ENCODE data around the gene NCAN. TPM values are rescaled to one million over a fixed set of nuclear protein-coding genes. Genes with fewer than 3 reads are reported as not detected.

Gene NCAN
- polyA plus RNA-seq, 3 donors: not detected

- Mint-ChIP-seq H3K36me3 (no peaks in the 10 kb centered on the region), H3K4me1 (peaks cover 17% of the 10 kb centered on the region), H3K4me3 (peak overlapping the region; percentile 45 to 82), H3K27ac (peak overlapping the region in 3 of 7 donors; percentile 20 to 67 (median 64)), H3K27me3 (ENCODE audit: low read depth in 3 of 3) (peaks cover 45 to 61% (median 52%) of the 10 kb centered on the region in 3 donors), H3K9me3 (peaks cover 4 to 30% (median 22%) of the 10 kb centered on the region in 7 donors)
- H3K79me2 ChIP-seq (ENCODE audit: insufficient read depth, low read length): no peaks in the 10 kb centered on the region
- peaks cover 12 to 28% of the 10 kb centered on the region in 2 donors for H3K9me3 ChIP-seq (replicated peaks in 1 of 2; ENCODE audit: control insufficient read depth in 1 of 2, insufficient read depth in 1 of 2, low read length in 2 of 2)
- peaks cover 4 to 15% of the 10 kb centered on the region in 2 donors for H3K4me1 ChIP-seq (ENCODE audit: control insufficient read depth in 1 of 2, insufficient read depth in 2 of 2, low read length in 2 of 2)
- H3K4me2 ChIP-seq (replicated peaks; ENCODE audit: extremely low read depth, low read length, poor library complexity, severe bottlenecking): peak overlapping the region; percentile 64
- peak; percentile 11 to 56 (median 30) for DNase-seq
- H2AFZ ChIP-seq (ENCODE audit: insufficient read depth, low read depth, low read length, poor library complexity, severe bottlenecking): peak overlapping the region; percentile 41
- intact Hi-C loops (cut with micrococcal nuclease): no loop called here
- H3K9ac ChIP-seq (ENCODE audit: insufficient read depth, low read length, poor library complexity, severe bottlenecking): no peak overlapping the region
- H3K27me3 ChIP-seq (ENCODE audit: control insufficient read depth in 2 of 2, insufficient read depth in 2 of 2, low read length in 2 of 2): peaks cover 13 to 47% of the 10 kb centered on the region in 2 donors
- peak overlapping the region in 1 of 3 experiments; percentile 49 for H3K4me3 ChIP-seq (replicated peaks in 1 of 3; ENCODE audit: low read depth in 2 of 3, low read length in 3 of 3)
- under 1% methylated on average over 42 of the region's 52 CpGs for WGBS (ENCODE audit: insufficient coverage)
- TF ChIP-seq, protein P1, sequence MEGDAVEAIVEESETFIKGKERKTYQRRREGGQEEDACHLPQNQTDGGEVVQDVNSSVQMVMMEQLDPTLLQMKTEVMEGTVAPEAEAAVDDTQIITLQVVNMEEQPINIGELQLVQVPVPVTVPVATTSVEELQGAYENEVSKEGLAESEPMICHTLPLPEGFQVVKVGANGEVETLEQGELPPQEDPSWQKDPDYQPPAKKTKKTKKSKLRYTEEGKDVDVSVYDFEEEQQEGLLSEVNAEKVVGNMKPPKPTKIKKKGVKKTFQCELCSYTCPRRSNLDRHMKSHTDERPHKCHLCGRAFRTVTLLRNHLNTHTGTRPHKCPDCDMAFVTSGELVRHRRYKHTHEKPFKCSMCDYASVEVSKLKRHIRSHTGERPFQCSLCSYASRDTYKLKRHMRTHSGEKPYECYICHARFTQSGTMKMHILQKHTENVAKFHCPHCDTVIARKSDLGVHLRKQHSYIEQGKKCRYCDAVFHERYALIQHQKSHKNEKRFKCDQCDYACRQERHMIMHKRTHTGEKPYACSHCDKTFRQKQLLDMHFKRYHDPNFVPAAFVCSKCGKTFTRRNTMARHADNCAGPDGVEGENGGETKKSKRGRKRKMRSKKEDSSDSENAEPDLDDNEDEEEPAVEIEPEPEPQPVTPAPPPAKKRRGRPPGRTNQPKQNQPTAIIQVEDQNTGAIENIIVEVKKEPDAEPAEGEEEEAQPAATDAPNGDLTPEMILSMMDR (IDR thresholded peaks at IDR 0.05): no peak
- no peak overlapping the region for H3K27ac ChIP-seq (ENCODE audit: low read depth in 1 of 2, low read length in 2 of 2)
- no peaks in the 10 kb centered on the region for H3K36me3 ChIP-seq (replicated peaks in 1 of 2; ENCODE audit: control insufficient read depth in 1 of 2, insufficient read depth in 2 of 2, low read length in 2 of 2)
- no peaks in the 10 kb centered on the region for H4K20me1 ChIP-seq (ENCODE audit: insufficient read depth, low read length)
Observed at GRCh38 chr19:19261350-19262189, 49.8 kb downstream of the NCAN start.

DNA sequence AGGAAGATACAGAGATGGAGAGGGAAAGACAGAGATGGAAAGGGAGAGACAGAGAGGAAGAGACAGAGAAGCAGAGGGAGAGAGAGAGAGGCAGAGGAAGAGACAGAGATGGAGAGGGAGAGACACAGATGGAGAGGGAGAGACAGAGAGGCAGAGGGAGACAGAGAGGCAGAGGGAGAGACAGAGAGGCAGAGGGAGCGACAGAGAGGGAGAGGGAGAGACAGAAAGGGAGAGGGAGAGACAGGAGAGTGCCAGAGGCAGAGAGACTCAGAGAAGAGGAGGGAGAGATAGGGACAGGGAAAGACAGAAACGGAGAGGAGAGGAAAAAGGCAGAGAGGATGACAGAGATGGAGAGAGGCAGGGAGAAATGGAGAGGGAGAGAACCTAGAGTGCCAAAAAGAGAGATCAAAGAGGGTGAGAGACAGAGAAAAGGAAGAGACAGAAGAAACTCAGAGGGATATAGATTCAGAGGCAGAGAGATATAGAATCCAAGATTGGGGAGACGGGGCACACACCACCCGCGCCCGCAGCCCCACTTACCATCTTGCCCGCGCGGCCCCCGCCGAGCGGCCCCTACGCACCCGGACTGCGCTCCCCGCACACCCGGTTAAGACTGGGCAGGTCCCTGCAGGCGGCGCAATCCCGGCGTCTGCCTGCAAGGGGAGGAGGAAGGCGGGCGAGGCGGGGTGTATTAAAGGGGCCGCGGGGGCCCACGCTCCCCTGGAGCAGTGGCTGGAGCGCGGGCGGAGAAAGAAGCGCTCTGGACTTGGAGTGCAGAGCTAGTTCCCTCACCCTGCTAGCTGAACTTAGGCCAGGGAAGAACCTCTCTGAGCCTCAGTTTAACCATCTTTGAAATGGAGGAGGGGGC, 50.7 kb downstream of the NCAN start:
- Mint-ChIP-seq H3K27me3 (ENCODE audit: low read depth in 3 of 3) (peaks cover 42 to 53% (median 48%) of the 10 kb centered on the region in 3 donors), H3K9me3 (peaks cover 4 to 28% (median 22%) of the 10 kb centered on the region in 7 donors)
- no peak overlapping the region for H3K27ac ChIP-seq (ENCODE audit: low read depth in 1 of 2, low read length in 2 of 2)

More for the DNA sequence above, 50.7 kb downstream of the NCAN start:
- H3K79me2 ChIP-seq (ENCODE audit: insufficient read depth, low read length): no peaks in the 10 kb centered on the region
- peaks cover 16% of the 10 kb centered on the region for H3K4me1 Mint-ChIP-seq
- H2AFZ ChIP-seq (ENCODE audit: insufficient read depth, low read depth, low read length, poor library complexity, severe bottlenecking): peak overlapping the region; percentile 41
- peaks cover 4 to 15% of the 10 kb centered on the region in 2 donors for H3K4me1 ChIP-seq (ENCODE audit: control insufficient read depth in 1 of 2, insufficient read depth in 2 of 2, low read length in 2 of 2)
- intact Hi-C loops (cut with micrococcal nuclease): no loop called here
- H3K36me3 Mint-ChIP-seq: no peaks in the 10 kb centered on the region
- no peak overlapping the region for H3K4me3 ChIP-seq (replicated peaks in 1 of 3; ENCODE audit: low read depth in 2 of 3, low read length in 3 of 3)
- peak overlapping the region; percentile 64 for H3K4me2 ChIP-seq (replicated peaks; ENCODE audit: extremely low read depth, low read length, poor library complexity, severe bottlenecking)
- TF ChIP-seq, protein P1 (IDR thresholded peaks at IDR 0.05): no peak
- H3K4me3 Mint-ChIP-seq: peak overlapping the region; percentile 34 to 82
- peak overlapping the region in 2 of 7 donors; percentile 2 to 64 for H3K27ac Mint-ChIP-seq
- peaks cover 13 to 47% of the 10 kb centered on the region in 2 donors for H3K27me3 ChIP-seq (ENCODE audit: control insufficient read depth in 2 of 2, insufficient read depth in 2 of 2, low read length in 2 of 2)
- 12% methylated on average over 23 of the region's 31 CpGs for whole genome bisulfite sequencing (ENCODE audit: insufficient coverage)
- H3K36me3 ChIP-seq (replicated peaks in 1 of 2; ENCODE audit: control insufficient read depth in 1 of 2, insufficient read depth in 2 of 2, low read length in 2 of 2): no peaks in the 10 kb centered on the region
- peaks cover 12 to 28% of the 10 kb centered on the region in 2 donors for H3K9me3 ChIP-seq (replicated peaks in 1 of 2; ENCODE audit: control insufficient read depth in 1 of 2, insufficient read depth in 1 of 2, low read length in 2 of 2)
- no peaks in the 10 kb centered on the region for H4K20me1 ChIP-seq (ENCODE audit: insufficient read depth, low read length)
- no peak for DNase-seq
- H3K9ac ChIP-seq (ENCODE audit: insufficient read depth, low read length, poor library complexity, severe bottlenecking): no peak overlapping the region
